GM21529 (cell line): ENCODE measurements around the gene HMGB3.
"Not testable (repeated sequence)": the region's sequence is repeated elsewhere in the genome, so short reads cannot be mapped to it uniquely, and the experiment has no call there.

ENCODE experiments used
- ATAC-seq: cut with Tn5 transposase; IDR thresholded peaks from one replicate; pipeline ENCODE4 v1.9.1; 2021; ENCODE audit not compliant: unreplicated experiment

HMGB3 gene

GRCh38 chrX:150977411-150978162 is 5.5 kb upstream of the HMGB3 start:
- ATAC-seq: no peak

DNA sequence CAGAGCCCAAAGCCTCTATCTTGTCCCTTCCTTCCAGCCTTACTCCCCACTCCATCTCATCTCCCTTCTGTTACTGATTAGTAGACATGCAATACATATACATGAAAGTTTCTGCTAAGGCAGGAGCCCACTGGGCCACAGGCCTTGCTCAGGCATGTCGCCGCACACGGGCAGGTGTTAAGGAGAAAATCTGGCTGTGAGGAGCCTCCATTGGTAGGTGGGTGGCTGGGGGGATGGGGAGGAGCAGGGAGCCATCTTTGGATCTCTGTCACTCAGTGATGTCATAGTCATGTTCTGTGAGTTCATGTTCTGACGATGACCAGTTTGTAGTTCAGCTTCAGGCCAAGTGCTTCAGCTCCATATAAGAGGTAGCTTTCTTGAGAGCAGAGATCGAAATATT is 2.9 kb upstream of the HMGB3 start:
- ATAC-seq: no peak

DNA sequence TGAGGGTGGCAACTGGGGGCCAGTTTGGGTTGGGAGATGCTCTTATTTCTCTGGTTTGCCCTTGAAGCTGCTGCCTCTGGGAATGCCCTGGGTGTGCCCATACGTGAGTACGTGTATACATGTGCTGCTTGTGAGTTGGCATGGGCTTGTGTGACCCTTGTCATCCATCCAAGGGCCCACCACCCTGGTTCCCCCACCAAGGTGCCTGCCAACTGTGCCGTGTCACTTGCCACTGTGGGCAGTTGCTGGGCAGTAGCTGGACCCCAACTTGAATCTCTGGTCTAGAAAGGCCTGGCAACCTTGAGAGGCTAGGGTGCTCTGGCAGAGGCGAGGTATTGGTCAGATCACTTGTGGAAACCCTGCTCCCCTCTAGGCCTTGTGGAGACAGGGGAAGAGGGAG is 2.4 kb upstream of the HMGB3 start:
- ATAC-seq: no peak

GRCh38 chrX:150982235-150982787 is 824 bp upstream of the HMGB3 start:
- ATAC-seq: no peak

GRCh38 chrX:150983521-150984168 is 510 bp downstream of the HMGB3 start:
- peak; percentile 25 for ATAC-seq

GRCh38 chrX:150984169-150984824 is 1.2 kb downstream of the HMGB3 start:
- ATAC-seq: peak; percentile 3

- ATAC-seq: not testable (repeated sequence)
Measured at GRCh38 chrX:150987687-150988086, 4.6 kb downstream of the HMGB3 start.

DNA sequence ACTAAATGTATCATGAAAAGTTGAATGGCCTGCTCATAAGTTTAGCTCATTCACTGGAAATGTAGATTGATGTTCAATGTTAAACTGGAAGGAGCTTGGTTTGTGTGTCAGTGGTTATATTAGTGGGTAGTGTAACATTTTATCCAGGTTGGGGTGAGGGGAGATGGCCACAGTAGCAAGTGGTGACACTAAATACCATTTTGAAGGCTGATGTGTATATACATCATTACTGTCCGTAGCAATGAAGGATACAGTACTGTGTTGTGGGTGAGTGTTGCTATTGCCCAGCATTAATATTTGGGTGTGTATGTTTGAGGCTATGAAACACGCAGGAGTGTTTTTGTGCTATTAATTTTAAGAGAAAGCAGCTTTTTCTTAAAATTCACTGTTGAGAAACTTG is 6.3 kb downstream of the HMGB3 start:
- no peak for ATAC-seq

DNA sequence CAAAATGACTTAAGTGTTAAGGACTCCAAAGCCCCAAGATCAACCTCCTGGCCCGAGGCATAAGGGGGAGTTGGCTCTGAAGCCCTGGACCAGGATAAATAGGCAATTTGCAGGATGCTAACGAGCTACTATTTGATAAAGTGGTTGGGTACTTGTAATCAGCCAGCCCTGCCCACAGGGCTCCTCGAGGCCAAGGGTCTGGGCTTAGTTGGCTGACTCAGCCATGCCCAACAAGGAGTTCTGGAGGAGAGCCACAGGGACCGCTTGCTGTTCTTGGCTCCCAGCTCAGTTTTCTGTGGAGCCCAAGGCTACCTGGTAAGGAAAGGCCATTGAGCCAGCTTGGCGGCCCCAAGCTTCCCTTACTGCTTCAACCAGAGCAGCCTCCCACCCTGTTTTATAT is 7.8 kb downstream of the HMGB3 start:
- ATAC-seq: no peak

- no peak for ATAC-seq
Measured at GRCh38 chrX:151000861-151001331, 17.8 kb downstream of the HMGB3 start.

GRCh38 chrX:151004085-151004484 is 20.9 kb downstream of the HMGB3 start:
- ATAC-seq: no peak

DNA sequence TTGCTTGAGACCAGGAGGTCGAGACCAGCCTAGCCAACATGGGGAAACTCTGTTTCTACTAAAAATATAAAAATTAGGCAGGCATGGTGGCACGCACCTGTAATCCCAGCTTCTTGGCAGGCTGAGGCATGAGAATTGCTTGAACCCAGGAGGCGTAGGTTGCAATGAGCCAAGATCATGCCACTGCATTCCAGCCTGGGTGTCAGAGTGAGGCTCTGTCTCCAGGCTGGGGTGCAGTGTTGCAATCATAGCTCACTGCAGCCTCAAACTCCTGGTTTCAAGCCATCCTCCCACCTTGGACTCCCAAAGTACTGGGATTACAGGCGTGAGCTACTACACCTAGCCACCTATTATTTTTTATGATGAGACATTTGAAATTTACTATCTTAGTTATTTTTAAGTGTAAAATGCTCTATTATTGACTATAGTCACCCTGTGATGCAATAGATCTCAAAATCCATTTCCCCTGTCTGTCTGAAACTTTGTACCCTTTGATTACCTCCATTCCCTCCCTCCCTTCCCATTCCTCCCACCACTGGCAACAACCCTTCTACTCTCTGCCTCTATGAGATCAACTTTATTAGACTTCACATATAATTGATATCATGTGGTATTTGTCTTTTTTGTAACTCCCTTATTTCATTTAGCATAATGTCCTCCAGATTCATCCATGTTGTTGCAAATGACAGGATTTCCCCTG is 23.4 kb downstream of the HMGB3 start:
- no peak for ATAC-seq

DNA sequence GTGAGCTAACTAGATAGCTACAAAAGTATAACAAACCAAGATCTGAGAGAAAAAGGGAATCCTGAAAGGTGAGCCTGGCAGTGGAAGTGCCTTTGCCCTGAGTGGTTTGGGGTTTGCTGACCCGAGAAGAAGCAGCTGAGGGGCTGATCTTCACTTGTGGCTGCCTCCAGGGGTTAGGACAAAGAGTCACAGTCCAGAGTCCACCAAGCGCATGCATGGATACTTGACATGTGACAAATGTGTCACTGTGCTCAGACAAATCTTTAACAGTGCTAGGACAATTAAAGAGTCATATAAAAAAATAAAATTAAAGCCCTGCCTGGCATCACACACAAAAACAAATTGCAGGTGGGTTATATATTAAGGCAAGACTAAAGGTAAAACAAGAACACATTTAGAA is 26.4 kb downstream of the HMGB3 start:
- no peak for ATAC-seq

GRCh38 chrX:151013164-151013743 is 30.1 kb downstream of the HMGB3 start:
- no peak for ATAC-seq

DNA sequence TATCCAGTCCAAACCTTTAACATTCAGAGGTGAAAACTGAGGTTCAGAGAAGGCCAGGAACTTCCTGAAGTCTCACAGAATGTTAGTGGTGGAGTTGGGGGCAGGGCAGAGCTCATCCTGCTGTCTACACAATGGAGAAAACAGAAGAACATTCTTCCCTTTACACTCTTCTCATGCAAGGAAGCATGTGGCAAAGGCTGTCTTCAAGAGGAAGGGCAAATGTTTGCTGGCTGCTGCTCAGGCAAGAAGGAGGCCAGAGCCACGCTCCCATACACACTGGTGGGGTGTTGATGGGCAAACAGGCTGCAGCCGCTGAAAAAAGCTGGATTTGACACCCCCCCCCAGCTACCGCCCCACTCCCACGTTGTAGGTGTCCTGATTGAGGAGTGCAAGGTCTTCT is 32.5 kb downstream of the HMGB3 start:
- ATAC-seq: no peak

- ATAC-seq: no peak
Measured at GRCh38 chrX:151019856-151020255, 36.7 kb downstream of the HMGB3 start.

- no peak for ATAC-seq
Measured at GRCh38 chrX:151030845-151031244, 47.7 kb downstream of the HMGB3 start.

DNA sequence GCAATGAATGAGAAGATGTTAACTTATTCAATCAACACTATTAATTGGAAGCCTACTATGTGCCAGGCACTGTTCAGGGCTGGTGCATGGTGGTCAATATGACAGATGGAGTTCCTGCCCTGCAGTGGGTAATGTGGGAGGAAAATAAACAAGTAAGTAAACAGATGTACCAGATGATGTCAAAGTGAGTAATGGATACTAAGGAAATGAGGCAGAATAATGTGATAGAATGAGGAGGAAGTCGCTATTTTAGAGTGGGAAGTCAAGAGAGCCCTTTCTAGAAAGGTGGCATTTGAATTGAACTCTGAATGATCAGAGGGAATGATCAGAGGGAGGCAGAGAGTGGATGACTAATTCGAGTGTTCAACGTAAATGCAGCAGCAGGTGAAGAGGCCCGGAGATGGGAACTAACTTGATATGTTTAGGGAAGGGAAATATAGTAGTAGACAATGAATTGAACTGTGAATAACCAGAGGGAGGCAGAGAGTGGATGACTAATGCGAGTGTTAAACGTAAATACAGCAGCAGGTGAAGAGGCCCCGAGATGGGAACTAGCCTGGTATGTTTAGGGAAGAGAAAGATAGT is 48.3 kb downstream of the HMGB3 start:
- ATAC-seq: no peak

- ATAC-seq: no peak
Measured at GRCh38 chrX:151039351-151039750, 56.2 kb downstream of the HMGB3 start.
